HG03280 (cell line): Measurements from ENCODE around the gene TTC34.
"Not testable (repeated sequence)": the region's sequence is repeated elsewhere in the genome, so short reads cannot be mapped to it uniquely, and the experiment has no call there.

Experiments used
- ATAC-seq: cut with Tn5 transposase; IDR thresholded peaks from one replicate; pipeline ENCODE4 v1.9.1; 2021; ENCODE audit warnings: mild to moderate bottlenecking, moderate library complexity; ENCODE audit not compliant: unreplicated experiment

TTC34 gene

DNA sequence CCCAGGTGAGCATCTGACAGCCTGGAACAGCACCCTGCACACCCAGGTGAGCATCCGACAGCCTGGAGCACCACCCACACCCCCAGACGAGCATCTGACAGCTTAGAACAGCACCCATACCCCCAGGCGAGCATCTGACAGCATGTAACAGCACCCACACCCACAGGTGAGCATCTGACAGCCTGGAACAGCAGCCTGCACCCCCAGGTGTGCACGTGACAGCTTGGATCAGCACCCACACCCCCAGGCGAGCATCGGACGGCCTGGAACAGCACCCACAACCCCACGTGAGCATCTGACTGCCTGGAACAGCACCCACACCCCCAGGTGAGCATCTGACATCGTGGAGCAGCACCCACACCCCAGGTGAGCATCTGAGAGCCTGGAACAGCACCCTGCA lies 116.6 kb downstream of the TTC34 start:
- ATAC-seq = not testable (repeated sequence)

DNA sequence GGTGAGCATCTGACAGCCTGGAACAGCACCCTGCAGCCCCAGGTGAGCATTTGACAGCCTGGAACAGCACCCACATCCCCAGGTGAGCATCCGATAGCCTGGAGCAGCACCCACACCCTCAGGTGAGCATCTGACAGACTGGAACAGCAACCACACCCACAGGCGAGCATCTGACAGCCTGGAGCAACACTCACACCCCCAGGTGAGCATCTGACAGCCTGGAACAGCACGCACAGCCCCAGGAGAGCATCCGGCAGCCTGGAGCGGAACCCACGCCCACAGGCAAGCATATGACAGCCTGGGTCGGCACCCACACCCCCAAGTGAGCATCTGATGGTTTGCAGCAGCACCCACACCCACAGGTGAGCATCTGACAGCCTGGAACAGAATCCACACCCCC lies 117.5 kb downstream of the TTC34 start:
- ATAC-seq = not testable (repeated sequence)

DNA sequence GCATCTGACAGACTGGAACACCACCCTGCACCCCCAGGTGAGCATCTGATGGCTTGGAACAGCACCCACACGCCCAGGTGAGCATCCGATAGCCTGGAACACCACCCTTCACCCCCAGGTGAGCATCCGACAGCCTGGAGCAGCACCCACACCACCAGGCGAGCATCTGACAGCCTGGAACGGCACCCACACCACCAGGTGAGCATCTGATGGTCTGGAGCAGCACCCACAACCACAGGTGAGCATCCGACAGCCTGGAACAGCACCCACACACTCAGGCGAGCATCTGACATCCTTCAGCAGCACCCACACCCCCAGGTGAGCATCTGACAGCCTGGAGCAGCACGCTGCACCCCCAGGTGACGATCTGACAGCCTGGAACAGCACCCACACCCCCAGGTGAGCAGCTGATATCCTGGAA lies 118.2 kb downstream of the TTC34 start:
- not testable (repeated sequence) for ATAC-seq

DNA sequence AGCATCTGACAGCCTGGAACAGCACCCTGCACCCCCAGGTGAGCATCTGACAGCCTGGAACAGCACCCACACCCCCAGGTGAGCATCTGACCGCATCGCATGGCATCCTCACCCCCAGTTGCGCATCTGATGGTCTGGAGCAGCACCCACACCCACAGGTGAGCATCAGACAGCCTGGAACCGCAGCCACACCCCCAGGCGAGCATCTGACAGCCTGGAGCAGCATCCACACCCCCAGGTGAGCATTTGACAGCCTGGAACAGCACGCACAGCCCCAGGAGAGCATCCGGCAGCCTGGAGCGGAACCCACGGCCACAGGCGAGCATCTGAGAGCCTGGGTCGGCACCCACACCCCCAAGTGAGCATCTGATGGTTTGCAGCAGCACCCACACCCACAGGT lies 118.6 kb downstream of the TTC34 start:
- not testable (repeated sequence) for ATAC-seq

DNA sequence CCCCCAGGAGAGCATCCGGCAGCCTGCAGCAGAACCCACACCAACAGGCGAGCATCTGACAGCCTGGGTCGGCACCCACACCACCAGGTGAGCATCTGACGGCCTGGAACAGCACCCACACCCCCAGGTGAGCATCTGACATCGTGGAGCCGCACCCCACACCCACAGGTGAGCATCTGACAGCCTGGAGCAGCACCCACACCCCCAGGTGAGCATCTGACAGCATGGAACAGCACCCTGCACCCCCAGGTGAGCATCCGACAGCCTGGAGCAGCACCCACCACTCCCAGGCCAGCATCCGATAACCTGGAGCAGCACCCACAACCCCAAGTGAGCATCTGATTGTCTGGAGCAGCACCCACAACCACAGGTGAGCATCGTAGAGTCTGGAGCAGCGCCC lies 124.8 kb downstream of the TTC34 start:
- not testable (repeated sequence) for ATAC-seq

DNA sequence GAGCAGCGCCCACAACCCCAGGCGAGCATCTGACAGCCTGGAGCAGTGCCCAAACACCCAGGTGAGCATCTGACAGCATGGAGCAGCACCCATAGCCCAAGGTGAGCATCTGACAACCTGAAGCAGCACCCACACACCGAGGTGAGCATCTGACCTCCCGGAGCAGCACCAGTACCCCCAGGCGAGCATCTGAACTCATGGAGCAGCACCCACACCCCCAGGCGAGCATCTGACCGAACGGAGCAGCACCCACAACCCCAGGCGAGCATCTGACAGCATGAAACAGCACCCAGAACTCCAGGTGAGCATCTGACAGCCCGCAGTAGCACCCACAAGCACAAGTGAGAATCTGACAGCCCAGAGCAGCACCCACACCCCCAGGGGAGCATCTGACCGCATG lies 129.8 kb downstream of the TTC34 start:
- ATAC-seq = not testable (repeated sequence)

DNA sequence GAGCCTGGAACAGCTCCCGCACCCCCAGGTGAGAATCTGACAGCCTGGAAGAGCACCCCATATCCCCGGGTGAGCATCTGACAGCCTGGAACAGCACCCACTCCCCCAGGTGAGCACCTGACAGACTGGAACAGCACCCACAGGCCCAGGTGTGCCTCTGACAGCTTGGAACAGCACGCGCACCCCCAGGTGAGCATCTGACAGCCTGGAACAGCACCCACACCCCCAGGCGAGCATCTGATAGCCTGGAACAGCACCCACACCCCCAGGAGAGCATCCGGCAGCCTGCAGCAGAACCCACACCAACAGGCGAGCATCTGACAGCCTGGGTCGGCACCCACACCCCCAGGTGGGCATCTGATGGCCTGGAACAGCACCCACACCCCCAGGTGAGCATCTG lies 141.7 kb downstream of the TTC34 start:
- not testable (repeated sequence) for ATAC-seq

DNA sequence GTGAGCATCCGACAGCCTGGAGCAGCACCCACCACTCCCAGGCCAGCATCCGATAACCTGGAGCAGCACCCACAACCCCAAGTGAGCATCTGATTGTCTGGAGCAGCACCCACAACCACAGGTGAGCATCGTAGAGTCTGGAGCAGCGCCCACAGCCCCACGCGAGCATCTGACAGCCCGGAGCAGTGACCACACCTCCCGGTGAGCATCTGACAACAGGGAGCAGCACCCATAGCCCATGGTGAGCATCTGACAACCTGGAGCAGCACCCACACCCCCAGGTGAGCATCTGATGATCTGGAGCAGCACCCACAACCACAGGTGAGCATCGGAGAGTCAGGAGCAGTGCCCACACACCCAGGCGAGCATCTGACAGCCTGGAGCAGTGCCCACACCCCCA lies 143.6 kb downstream of the TTC34 start:
- not testable (repeated sequence) for ATAC-seq

DNA sequence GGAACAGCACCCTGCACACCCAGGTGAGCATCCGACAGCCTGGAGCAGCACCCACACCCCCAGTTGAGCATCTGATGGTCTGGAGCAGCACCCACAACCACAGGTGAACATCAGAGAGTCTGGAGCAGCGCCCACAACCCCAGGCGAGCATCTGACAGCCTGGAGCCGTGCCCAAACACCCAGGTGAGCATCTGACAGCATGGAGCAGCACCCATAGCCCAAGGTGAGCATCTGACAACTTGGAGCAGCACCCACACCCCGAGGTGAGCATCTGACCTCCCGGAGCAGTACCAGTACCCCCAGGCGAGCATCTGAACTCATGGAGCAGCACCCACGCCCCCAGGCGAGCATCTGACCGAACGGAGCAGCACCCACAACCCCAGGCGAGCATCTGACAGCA lies 144.4 kb downstream of the TTC34 start:
- not testable (repeated sequence) for ATAC-seq

DNA sequence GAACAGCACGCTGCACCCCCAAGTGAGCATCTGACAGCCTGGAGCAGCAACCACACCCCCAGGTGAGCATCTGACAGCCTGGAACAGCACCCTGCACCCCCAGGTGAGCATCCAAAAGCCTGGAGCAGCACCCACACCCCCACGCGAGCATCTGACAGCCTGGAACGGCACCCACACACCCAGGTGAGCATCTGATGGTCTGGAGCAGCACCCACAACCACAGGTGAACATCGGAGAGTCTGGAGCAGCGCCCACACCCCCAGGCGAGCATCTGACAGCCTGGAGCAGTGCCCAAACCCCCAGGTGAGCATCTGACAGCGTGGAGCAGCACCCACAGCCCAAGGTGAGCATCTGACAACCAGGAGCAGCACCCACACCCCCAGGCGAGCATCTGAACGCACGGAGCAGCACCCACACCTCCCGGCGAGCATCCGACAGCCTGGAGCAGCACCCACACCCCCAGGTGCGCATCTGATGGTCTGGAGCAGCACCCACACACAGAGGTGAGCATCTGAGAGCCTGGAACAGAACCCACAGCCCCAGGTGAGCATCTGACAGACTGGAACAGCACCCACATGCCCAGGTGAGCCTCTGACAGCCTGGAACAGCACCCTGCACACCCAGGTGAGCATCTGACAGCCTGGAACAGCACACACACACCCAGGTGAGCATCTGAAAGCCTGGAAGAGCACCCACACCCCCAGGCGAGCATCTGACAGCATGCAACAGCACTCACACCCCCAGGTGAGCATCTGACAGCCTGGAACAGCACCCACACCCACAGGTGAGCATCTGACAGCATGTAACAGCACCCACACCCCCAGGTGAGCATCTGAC lies 145.7 kb downstream of the TTC34 start:
- ATAC-seq = not testable (repeated sequence)

DNA sequence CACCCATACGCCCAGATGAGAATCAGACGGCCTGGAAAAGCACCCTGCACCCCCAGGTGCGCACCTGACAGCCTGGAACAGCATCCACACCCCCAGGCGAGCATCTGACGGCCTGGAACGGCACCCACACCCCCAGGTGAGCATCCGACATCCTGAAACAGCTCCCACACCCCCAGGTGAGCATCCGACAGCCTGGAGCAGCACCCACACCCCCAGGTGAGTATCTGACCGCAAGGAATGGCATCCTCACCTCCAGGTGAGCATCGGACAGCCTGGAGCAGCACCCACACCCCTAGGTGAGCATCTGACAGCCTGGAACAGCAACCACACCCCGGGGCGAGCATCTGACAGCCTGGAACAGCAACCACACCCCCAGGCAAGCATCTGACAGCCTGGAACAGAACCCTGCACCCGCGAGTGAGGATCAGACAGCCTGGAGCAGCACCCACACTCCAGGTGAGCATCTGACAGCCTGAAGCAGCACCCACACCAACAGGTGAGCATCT lies 147.0 kb downstream of the TTC34 start:
- ATAC-seq = not testable (repeated sequence)

DNA sequence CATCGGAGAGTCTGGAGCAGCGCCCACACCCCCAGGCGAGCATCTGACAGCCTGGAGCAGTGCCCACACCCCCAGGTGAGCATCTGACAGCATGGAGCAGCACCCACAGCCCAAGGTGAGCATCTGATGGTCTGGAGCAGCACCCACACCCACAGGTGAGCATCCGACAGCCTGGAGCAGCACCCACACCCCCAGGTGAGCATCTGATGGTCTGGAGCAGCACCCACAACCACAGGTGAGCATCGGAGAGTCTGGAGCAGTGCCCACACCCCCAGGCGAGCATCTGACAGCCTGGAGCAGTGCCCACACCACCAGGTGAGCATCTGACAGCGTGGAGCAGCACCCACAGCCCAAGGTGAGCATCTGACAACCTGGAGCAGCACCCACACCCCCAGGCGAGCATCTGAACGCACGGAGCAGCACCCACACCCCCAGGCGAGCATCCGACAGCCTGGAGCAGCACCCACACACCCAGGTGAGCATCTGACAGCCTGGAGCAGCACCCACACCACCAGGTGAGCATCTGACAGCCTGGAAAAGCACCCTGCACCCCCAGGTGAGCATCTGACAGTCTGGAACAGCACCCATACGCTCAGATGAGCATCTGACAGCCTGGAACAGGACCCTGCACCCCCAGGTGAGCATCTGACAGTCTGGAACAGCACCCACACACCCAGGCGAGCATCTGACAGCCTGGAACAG lies 147.6 kb downstream of the TTC34 start:
- ATAC-seq = not testable (repeated sequence)

DNA sequence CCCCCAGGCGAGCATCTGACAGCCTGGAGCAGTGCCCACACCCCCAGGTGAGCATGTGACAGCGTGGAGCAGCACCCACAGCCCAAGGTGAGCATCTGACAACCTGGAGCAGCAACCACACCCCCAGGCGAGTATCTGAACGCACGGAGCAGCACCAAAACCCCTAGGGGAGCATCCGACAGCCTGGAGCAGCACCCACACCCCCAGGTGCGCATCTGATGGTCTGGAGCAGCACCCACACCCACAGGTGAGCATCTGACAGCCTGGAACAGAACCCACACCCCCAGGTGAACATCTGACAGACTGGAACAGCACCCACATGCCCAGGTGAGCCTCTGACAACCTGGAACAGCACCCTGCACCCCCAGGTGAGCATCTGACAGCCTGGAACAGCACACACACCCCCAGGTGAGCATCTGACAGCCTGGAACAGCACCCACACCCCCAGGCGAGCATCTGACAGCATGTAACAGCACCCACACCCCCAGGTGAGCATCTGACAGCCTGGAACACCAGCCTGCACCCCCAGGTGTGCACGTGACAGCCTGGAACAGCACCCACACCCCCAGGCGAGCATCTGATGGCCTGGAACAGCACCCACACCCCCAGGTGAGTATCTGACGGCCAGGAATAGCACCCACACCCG lies 148.4 kb downstream of the TTC34 start:
- not testable (repeated sequence) for ATAC-seq

DNA sequence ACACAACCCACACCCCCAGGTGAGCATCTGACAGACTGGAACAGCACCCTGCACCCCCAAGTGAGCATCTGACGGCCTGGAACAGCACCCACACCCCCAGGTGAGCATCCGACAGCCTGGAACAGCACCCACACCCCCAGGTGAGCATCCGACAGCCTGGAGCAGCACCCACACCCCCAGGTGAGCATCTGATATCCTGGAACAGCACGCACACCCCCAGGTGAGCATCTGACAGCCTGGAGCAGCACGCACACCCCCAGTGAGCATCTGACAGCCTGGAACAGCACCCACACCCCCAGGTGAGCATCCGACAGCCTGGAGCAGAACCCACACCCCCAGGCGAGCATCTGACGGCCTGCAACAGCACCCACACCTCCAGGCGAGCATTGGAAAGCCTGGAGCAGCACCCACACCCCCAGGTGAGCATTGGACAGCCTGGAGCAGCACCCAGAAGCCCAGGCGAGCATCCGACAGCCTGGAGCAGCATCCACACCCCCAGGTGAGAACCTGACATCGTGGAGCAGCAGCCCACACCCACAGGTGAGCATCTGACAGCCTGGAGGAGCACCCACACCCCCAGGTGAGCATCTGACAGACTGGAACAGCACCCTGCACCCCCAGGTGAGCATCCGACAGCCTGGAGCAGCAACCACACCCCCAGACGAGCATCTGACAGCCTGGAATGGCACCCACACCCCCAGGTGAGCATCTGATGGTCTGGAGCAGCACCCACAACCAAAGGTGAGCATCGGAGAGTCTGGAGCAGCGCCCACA lies 149.2 kb downstream of the TTC34 start:
- not testable (repeated sequence) for ATAC-seq

DNA sequence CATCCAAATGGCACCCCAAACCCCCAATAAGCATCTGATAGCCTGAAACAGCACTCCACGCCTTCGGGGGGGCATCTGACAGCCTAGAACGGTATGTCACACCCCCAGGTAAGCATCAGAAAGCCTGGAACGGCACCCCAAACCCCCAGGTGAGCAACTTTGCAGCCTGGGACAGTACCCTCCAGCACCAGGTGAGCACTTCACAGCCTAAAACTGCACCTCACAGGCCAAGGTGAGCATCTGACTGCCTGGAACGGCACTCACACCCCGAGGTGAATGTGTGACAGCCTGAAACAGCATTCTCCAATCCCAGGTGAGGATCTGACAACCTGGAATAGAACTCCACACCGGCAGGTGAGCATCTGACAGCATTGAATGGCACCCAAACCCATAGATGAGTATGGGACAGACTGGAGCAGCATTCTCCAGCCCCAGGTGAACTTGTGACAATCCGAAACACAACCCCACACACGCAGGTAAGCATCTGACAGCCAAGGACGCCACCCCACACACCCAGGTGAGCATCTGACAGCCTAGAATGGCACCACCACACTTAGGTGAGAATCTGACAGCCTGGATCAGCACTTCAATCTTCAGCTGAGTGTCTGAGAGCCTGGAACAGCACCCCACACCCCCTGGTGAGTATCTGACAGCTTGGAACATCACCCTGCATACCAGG lies 150.4 kb downstream of the TTC34 start:
- no peak for ATAC-seq

DNA sequence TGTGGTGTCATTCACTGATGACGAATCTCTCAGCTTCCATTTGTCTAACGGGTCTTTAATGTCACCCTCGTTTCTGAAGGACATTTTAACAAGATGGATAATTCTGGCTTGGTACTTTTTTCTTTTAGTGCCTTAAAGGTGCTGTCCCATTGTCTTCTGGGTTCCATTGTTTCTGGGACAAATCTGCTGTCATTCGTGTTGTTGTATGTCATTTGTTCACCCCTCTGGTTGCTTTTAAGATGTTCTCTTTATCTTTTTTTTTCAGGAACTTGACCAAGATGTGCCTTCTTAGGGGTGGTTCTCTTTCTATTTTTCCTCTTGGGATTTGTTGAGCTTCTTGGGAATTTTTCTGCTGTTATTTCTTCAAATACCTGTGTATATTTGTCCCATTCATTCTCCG lies 154.7 kb downstream of the TTC34 start:
- no peak for ATAC-seq

DNA sequence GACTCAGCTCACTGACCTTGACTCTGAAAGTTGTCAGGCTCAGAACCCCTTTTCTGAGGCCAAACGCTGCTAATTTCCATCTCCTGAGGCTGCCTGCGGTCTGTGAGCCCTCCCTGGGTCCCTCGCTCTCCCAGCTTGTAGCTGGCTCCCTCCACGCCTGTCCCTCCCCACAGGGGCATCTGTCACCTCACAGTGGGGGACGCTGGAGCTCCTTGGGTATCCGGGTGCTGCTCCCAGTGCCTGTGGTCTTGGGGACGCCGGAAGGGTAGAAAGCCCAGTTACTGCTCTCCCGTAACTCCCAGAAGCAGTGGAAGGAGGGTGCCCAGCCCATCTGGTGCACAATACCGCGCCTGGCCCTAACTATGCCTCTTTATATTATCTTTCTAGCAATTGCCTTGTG lies 155.7 kb downstream of the TTC34 start:
- no peak for ATAC-seq

DNA sequence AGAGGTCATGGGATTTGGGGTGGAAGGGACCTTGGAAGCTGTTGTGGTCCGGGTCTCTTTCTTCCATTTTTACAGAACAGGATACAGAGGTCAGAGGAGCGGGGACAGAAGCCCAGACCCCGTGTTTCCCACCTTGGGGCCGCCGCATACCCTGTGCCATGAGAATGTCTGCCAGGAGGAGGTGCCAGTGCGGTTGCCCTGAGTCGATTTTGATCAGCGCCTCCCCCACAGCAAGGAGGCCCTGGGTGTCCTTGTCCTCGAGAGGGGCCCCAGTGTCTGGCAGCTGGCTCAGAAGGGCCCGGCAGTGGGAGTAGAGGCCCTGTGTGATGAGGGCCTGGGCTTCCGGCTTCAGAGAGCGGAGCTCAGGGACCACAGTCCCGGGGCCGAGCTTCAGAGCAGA lies 156.3 kb downstream of the TTC34 start:
- ATAC-seq = no peak

DNA sequence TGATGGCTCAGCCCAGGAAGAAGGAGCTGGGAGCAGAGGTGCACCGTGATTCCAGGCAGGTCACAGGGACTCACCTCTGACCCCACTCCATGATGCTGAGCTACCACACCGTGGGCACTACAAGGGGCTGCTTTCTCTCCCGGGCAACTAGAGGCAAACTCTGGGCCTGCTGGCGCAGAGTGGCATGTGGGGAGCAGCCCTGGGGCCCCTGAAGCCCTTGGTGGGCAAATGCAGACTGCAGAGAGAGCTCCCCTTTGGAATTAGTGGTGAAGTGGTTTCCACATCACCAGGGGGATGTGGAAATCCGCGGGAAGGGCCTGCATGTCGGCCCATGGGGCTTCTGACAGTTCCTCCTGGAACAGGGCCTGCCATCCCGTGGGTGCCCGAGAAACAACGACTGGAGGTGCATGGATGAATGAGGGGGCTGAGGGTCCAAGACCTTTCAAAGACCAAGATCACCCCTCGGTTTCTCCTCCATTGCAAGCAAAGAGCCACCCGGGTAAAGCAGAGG lies 156.8 kb downstream of the TTC34 start:
- ATAC-seq = no peak

DNA sequence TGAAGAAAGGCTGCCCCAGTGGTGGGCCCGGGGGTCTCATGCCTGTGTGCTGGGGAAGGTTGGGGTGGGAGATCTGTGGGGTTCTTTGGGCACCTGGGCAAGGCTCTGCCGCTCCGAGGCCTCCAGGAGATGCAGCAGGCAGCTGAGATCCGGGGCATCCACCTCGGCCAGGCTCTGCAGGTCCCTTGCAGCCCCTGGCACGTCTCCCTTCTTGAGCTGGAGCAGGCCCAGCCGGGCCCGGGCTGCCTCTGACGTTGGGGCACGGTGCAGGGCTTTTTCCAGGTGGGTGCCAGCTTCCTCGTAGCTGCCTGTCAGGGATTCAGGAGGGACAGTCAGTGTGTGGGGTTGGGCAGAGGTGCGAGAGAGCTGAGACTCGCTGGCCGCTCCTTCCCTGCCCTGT lies 157.3 kb downstream of the TTC34 start:
- no peak for ATAC-seq
